Stimulated activated CD4-positive, alpha-beta T cell treated with anti-CD3 and anti-CD28 coated beads, Interleukin-15, amount 100 ng/mL, for 48 hours (primary cell): ENCODE results near the gene ZC3HAV1.
"Not testable (repeated sequence)": the region's sequence is repeated elsewhere in the genome, so short reads cannot be mapped to it uniquely, and the experiment has no call there.

Experiments used
- DNase-seq, 2 donors: peaks; one replicate each; pipeline ENCODE4 v3.0.0-alpha.2; 2020; ENCODE audit warnings: low read depth in 2 of 2

The ZC3HAV1 gene

GRCh38 chr7:139112741-139113250 lies 3.3 kb upstream of the ZC3HAV1 start:
- DNase-seq = no peak

DNA sequence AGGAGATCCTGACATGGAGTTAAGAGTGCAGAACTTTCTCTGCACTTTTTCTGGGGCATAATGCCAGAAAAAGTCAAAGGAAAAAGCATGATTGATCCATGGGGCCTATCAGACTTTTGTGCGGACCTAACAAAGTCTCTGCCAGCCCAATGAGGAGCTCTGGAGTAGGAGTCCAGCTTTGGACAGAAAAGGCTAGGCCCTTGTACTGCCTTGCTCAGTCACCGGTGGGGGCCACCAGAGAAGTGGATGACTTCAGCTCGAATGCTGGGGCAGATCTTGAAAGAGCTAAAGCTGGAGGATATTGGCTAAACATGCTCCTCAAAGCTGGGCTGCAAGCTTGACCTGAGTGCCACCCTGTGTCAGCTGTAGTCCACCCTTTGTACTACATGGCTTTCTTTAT lies 2.8 kb upstream of the ZC3HAV1 start:
- DNase-seq = no peak

GRCh38 chr7:139111811-139112301 lies 2.3 kb upstream of the ZC3HAV1 start:
- no peak for DNase-seq

DNA sequence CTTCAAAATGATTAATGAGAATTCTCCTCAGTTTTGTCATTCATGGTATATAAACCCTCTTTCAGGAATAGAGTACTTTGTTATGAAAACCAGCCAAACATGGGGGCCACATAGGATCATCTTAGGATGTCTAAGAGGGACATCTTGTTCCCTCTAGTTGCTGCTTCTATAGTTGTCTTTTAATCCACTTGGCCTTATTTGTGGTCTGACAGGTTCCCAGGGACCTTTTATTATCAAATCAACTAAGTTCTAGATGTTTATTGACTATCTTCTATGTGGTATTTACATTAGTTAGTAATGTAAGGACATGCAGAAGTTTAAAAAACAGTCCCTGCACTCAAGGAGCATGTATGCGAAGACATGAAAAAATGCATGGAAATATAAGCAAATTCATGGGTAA lies 1.6 kb upstream of the ZC3HAV1 start:
- DNase-seq = no peak

GRCh38 chr7:139109983-139110411 lies 477 bp upstream of the ZC3HAV1 start:
- DNase-seq = no peak

- DNase-seq = no peak
Measured at GRCh38 chr7:139108266-139109187, 993 bp downstream of the ZC3HAV1 start.

GRCh38 chr7:139106959-139107358 lies 2.6 kb downstream of the ZC3HAV1 start:
- DNase-seq = no peak

DNA sequence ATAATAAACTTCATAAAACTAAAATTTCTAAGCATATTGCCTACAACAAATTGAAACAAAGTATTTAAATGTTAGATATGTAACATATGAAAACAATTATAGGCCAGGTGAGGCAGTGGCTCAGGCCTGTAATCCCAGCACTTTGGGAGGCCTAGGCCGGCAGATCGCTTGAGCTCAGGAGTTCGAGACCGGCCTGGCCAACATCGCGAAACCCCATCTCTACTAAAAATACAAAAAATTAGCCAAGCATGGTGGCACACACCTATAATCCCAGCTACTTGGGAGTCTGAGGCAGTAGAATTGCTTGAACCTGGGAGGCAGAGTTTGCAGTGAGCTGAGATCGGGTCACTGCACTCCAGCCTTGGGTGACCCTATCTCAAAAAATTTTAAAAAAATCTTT lies 3.3 kb downstream of the ZC3HAV1 start:
- not testable (repeated sequence) for DNase-seq

DNA sequence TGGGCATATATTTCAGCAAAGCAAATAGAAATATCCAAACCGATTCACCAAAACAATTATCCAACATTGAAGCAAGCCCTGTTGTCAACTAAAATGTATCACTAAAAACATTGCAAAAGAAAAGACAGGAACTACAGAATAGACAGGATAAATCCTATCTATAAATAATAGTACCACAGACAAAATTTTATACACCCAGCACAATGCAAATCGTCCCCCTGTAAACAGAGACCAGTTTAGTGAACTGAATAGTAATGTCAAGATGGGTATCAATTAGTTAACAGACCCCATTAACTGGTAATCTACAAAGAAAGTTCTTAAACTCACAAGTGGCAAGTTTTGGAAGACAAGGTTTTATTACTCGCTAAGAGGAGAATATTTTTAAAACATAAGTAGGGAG lies 4.0 kb downstream of the ZC3HAV1 start:
- no peak for DNase-seq

DNA sequence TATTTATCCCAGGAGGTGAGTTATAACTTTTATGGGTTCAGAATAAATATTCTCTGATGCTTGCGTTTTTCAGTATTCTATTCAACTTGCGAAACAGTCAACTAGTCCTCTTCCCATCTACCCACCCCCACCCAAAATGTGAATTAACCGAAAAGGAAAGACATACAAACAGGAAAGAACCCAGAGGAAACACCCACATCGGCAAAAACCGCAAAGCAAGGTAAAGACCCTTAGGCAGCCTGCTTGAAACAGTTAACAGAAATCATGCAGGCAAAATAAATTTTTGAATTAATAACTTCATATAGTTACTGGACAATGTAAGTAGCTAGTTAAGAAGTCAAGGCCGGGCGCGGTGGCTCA lies 5.4 kb downstream of the ZC3HAV1 start:
- no peak for DNase-seq

GRCh38 chr7:139103057-139103815 lies 6.3 kb downstream of the ZC3HAV1 start:
- DNase-seq = no peak

- not testable (repeated sequence) for DNase-seq
Measured at GRCh38 chr7:139101637-139102158, 7.8 kb downstream of the ZC3HAV1 start.

GRCh38 chr7:139099172-139099947 lies 10.2 kb downstream of the ZC3HAV1 start:
- DNase-seq = no peak

GRCh38 chr7:139095194-139095659 lies 14.3 kb downstream of the ZC3HAV1 start:
- peak in 1 of 2 donors; percentile 50 for DNase-seq

GRCh38 chr7:139094596-139094995 lies 14.9 kb downstream of the ZC3HAV1 start:
- no peak for DNase-seq

GRCh38 chr7:139094030-139094429 lies 15.5 kb downstream of the ZC3HAV1 start:
- DNase-seq = no peak

- not testable (repeated sequence) for DNase-seq
Measured at GRCh38 chr7:139093512-139093911, 16.0 kb downstream of the ZC3HAV1 start.

DNA sequence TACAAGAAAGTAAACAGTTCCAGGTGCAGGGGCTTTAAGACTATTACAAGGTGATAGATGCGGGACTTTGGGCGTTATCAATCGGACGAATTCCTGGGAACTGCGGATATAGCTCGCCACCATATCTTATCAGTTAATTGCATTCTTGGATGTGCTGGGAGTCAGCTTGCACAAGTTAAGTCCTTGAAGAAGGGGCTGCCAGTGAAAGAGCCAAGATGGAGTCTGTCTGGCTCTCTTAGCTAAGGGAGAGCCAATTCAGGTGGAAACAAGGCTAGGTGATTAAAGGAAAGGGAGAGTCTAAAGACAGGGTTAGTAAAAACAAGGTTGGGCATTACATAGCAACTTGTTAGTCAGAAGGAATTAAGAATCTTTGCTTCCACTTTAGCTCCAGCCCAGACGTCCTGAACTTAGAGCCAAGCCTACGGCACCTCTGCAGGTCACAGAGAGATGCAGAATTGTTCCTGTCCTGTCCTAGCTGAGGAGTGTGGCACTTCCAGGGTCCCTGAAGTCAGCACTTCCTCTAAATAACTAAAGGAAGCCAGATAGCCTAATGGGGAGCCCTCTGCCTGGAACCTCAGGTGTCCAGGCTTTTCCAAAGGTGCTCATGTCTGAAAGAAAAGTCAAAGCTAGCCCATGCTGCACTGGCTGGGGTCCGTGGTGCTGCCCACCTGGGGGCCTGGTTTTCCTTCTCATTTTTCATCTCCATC lies 17.3 kb downstream of the ZC3HAV1 start:
- DNase-seq = no peak

GRCh38 chr7:139091677-139091996 lies 17.9 kb downstream of the ZC3HAV1 start:
- no peak for DNase-seq

DNA sequence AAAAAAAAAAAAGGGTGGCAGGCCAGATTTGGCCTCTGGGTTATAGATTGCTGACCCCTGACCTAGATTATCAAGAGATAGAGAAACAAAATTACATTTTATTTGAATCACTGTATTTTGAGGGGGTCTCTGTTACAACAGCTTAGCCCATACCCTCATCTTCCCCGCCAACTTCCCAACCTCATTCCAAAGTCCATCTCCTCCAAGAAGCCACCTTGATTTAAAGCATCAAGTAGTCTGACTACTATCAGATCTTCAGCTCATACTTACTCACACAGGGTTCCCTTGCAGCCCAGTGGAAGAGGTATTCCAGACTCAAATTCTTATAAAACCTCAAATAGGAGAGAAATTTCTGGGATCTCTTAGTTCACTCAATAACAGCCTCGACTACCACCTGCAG lies 20.4 kb downstream of the ZC3HAV1 start:
- no peak for DNase-seq

GRCh38 chr7:139088268-139088667 lies 21.3 kb downstream of the ZC3HAV1 start:
- DNase-seq = no peak
